ENCODE data around the gene USP36. TPM values are rescaled to one million over a fixed set of nuclear protein-coding genes. Genes with fewer than 3 reads are reported as not detected.
A peak's percentile ranks its signal among the peaks of the same experiment; 100 is the strongest.

Gene USP36
- total and polyA plus RNA-seq, 9 of the 15 experiments (the other 6 are each of a cell fraction or from before 2014, with no cell fraction given), result 6.4 to 72.8 (median 22.5) TPM

DNA sequence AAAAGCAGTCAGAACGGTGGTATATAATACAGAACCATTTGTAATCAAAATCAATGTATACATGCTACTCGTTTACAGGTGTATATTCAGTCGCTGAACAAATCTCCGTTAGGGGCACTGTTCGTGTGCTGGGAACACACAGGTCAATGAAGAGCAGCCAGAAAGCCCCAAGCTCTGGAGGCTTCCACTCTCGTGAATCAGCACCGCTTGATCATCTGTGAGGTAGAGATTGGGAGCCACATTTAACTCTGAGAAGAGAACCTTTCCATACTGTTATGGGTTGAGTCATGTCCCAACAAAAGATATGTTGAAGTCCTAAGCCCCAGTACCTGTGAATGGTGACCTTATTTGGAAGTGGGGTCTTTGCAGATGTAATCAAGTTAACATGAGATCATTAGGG, 53.2 kb downstream of the USP36 start (continued):
- TF ChIP-seq ZNF324 (CRISPR knock-in tag; IDR thresholded peaks at IDR 0.05) (no peak), SNAPC5 (CRISPR knock-in tag; IDR thresholded peaks at IDR 0.05) (no peak), XRCC3 (IDR thresholded peaks at IDR 0.05) (no peak), HINFP (tag; conservative IDR thresholded peaks at IDR 0.05; ENCODE audit: low read depth) (no peak), ZNF584 (CRISPR knock-in tag; IDR thresholded peaks at IDR 0.05; ENCODE audit: low read depth) (no peak), RAD21 (CRISPR knock-in tag; conservative IDR thresholded peaks at IDR 0.05 in 1 of 2, IDR thresholded peaks at IDR 0.05 in 1 of 2) (peak in 1 of 2 experiments; percentile 36; a peak in 1 of 4 replicates), ZBTB33 (CRISPR knock-in tag; IDR thresholded peaks at IDR 0.05) (no peak), FOXP1 (CRISPR knock-in tag; IDR thresholded peaks at IDR 0.05) (no peak), PHF20 (IDR thresholded peaks at IDR 0.05; ENCODE audit: partially characterized antibody) (no peak), XRCC4 (IDR thresholded peaks at IDR 0.05; ENCODE audit: extremely low read depth, insufficient read depth, insufficient read length) (no peak), NFYB (IDR thresholded peaks at IDR 0.05; ENCODE audit: extremely low read depth, insufficient read length) (no peak), ZNF143 (CRISPR knock-in tag; IDR thresholded peaks at IDR 0.05) (no peak), KLF6 (CRISPR knock-in tag; IDR thresholded peaks at IDR 0.05; ENCODE audit: borderline replicate concordance) (no peak), NR2F6 (CRISPR knock-in tag; IDR thresholded peaks at IDR 0.05) (no peak), ESRRB (CRISPR knock-in tag; IDR thresholded peaks at IDR 0.05; ENCODE audit: borderline replicate concordance) (no peak), ZNF217 (CRISPR knock-in tag; IDR thresholded peaks at IDR 0.05) (no peak), ELF2 (CRISPR knock-in tag; IDR thresholded peaks at IDR 0.05) (no peak), BDP1 (IDR thresholded peaks at IDR 0.05; ENCODE audit: insufficient read depth, insufficient read length) (no peak), GTF2A2 (tag; IDR thresholded peaks at IDR 0.05) (no peak), DDX20 (tag; IDR thresholded peaks at IDR 0.05; ENCODE audit: low read depth) (no peak), MYNN (IDR thresholded peaks at IDR 0.05) (no peak), MYNN (CRISPR knock-in tag; IDR thresholded peaks at IDR 0.05) (no peak), HNRNPUL1 (IDR thresholded peaks at IDR 0.05; ENCODE audit: low read length) (no peak), ZNF668 (CRISPR knock-in tag; IDR thresholded peaks at IDR 0.05) (no peak), GTF2F1 (IDR thresholded peaks at IDR 0.05; ENCODE audit: low read depth, low read length) (no peak), MCM2 (IDR thresholded peaks at IDR 0.05; ENCODE audit: low read depth) (no peak), HMG20B (CRISPR knock-in tag; IDR thresholded peaks at IDR 0.05) (no peak), RCOR1 (IDR thresholded peaks at IDR 0.05; ENCODE audit: borderline replicate concordance in 1 of 2, low read depth in 2 of 2, low read length in 2 of 2) (peak in 1 of 2 experiments; percentile 55; a peak in 1 of 4 replicates), ZNF57 (CRISPR knock-in tag; IDR thresholded peaks at IDR 0.05) (no peak)

Data from K562 (cell line).